ENCODE measurements around the gene IRF4.

IRF4 gene

DNA sequence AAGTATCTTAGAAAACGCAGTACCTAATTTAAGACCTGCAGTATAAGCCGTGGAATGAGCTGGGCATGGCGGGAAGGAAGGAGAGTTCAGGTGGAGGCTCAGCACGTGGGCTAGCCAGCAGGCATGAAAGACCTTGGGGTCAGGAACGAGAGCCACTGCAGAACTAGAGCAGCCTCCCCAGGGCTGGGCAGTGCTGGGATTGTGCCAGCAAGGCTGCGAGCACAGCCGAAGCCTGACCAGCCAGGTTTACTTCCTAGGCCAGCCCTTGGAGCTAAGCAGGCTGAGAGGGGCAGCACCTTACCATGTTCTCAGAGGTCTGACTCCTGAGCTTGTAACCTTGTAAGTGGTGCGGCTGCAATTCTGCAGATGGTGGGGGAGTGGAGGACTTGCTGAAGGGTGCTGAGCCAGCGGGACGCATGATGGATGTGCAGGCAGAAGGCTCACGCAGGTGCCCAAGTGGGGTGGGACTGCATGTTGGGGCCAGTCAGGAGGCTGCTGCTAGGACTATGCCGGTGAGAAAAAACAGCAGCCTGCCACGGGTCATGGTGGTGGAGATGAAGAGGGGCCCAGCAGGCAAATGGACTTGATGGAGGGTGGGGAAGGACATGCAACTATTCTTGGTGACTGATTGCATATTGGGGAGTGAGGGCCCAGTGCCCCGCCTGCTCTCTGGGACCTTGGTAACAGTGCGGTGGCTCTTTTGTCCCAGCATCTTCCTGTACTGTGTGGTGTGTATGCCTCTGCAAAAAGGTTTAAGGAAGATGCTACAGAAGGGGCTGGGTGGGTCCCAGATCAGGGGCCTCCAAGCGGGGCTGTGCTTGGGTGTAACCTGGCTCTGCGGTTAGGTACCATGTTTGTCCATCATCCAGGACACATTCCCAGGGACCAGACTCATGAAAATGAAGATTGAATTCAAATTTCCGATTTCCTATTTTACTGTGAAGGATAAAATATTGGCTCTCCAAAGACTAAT lies 37.6 kb upstream of the IRF4 start:
- DNase-seq, result no peak

DNA sequence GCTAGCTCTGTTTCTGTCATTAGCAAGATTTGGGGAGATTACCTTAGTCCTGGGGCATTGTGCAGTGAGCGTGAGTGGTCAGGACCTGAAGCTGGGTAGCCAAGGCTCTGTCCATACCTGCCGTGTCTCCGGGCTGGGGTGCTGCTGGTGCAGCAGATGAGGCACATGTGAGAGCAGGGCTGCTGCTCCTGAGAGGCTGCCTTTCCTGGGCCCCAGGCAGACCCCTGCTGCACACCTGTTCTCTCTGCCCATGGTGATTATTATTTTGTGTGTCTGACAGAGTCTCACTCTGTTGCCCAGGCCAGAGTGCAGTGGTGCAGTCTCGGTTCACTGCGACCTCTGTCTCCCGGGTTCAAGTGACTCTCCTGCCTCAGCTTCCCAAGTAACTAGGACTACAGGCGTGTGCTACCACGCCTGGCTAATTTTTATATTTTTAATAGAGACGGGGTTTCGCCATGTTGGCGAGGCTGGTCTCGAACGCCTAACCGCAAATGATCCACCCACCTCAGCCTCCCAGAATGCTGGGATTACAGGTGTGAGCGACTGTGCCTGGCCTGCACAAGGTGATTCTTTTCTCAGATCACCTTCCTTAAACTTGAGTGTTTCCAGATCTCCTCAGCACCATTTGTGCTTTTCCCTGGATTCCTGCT lies 36.8 kb upstream of the IRF4 start:
- DNase-seq, result no peak

DNA sequence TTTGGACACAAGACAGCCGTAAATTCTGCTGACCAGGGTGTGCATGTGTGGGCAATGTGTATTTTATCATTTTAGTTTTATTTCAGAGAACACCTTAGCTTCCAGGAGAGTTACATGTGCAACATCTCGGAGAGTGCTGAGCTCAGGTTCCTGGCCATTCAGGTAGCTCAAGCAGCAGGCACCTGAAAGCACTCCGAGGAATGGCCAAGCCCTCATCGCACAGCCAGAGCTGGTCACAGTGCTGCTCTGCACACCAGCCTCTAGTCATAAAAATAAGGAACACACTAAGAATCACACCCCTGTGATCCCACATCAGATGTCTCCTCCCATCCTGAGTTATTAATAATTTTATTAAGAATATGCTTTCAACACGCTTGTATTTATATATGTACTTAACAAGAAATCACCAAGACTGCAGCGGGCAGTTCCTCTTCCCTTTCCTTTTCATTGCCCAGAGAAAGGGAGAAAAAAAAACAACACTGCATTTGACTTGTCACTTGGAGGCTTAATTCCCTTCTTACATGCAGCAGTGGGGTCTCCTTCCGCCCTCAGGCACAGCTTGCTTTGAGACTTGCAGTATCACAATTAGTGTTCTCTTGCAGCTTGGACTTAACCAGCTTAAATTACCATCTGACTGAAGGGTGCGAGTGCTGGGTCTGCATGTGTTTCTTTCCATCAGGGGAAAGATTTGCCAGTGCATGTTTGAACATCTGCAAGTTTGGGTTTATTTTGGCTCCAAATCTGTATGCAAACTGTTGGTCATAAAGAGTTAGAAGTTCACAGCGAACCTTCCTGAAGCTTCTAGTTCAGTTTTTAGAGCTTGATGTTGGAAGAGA lies 36.0 kb upstream of the IRF4 start:
- DNase-seq, result no peak

DNA sequence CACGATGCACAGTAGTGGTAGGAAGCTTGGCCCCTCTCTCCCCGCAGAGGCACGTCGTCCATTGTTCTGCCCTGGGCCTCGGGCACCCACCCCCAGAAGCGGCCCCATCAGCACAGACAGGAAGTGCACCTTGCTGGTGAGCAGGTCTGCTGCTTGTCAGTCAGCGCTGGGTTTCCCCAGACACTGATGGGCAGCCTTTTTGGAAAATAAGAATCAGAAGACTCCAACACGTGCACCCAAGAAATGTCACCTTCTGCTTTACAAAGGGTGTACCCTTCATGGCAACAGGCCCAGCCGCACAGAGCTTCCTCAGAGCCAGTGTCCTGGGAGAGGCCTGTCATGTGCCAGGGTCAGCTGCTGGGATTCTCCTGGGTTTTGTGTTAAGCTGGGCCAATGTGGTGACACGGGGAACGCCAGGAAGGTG lies 34.7 kb upstream of the IRF4 start:
- no peak for DNase-seq

DNA sequence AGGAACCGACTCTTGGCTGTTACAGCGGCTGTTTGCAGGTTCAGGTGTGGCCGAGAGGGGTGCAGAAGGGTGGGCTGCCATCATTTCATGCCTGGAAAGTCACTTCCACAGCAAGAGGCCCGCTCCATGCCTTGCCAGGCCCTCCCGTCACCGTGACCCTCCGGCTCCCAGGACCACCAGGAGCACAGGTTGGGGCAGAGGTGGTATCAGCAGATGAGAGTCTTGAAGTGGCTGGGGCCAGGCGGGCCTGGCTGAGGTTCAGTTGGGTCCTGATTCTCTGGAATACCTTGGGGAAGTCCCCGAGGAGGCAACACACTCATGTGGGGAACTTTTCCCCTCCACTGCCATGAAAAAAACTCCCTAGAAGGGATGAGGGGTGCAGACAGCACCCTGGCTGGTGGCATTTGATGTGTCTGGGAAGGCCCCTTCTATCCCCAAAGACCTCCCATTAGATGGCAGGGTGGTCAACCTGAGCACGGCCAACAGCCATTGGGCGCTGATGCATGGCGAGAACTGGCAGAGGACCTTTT lies 34.2 kb upstream of the IRF4 start:
- DNase-seq, result no peak

DNA sequence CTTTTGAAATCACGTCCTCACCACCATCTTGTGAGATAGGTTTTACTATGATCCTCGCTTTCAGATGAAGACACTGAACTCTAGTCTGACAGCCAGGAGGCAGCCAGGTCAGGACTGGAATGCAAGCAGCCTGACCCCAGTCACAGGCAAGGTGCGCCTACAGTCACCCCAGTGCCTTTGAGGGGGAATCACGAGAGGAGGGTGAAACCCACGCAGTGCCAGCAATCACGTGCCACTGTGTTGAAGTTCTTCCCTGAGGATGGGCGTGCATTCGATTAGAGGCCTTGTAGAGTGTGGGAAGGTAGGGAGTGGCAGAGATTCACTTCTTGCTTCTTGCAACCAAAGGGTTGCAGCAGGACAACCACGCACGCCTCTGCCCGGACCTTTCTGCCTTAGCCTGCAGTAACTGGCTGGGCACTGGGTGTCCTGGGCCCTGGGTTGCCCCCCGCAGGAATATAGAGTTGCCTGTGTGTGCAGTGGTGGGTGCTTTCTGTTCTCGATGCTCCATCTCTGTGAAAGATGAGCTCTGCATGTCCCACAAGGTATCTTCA lies 33.7 kb upstream of the IRF4 start:
- DNase-seq, result no peak

DNA sequence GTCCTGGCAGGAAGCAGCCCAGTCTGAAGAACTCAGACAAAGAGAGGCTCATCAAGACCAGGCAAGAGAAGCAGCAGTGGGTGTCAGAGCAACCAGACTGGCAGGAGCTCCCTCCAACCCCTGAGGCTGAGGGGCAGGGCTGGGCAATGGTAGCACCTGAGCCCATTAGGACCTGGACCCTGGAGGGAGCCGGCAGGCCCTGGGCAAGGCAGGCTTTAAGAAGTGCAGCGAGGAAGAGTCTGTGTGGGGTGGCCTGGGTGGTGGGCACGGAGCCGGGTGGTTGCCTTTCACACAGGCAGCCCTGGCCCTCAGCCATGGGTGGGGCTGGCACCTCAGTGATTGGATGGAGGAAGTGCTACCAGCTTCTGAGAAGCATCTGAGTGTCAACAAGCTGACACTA lies 33.1 kb upstream of the IRF4 start:
- no peak for DNase-seq

DNA sequence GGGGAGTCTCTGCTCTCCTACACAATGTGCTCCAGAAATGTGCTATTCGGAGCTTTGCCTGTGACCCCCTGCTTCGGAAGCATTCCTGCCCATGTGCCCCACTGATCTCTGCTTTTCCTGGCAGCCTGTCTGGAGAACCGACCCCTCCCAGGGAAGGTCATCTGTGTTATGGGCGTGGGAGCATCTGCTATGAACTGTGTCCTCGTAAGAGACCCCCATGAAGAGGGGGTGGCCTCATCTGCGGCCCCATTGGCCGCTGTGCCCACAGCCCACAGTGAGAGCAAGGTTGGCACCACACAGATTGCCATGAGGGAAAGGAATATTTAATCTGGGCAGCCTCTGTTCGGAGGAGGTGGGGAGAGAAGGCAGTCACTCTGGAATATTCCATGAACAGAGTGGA lies 32.7 kb upstream of the IRF4 start:
- DNase-seq, result no peak

DNA sequence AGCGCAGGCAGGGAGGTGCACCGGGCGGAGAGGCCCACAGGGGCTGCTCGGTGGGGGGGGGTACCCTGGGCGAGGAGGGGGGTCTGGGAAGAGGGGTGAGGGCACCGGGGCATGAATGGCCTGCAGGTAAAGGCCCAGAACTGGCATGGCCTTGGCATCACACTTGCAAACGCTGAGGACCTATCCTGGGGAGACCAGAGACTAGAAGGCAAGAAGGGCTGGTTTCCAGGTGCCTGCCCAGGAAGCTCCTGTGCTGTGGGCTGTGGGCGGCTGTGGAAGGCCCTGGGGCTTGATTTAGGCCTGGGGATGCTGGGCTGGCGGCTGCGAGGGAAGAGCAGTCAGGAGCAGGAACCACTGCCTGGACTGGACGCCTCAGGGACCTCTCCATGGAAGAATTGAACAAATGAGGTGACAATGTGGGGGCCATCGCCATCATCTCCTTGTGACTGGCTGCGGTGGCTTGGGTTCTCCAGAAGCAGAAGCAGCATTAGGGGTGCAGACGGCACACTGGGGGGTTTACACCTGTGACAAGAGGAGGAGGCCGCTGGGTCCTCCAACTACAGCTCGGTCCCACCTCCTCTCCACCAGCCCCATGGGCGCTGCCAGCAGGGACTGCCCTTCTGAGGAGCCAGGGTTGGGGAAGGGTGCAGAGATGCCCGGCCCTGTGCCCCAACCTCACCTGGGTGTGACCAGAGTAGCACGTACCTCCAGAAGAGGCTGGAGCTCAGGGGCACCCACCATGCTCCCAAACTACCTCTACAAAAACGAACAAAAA lies 32.1 kb upstream of the IRF4 start:
- DNase-seq, result no peak

DNA sequence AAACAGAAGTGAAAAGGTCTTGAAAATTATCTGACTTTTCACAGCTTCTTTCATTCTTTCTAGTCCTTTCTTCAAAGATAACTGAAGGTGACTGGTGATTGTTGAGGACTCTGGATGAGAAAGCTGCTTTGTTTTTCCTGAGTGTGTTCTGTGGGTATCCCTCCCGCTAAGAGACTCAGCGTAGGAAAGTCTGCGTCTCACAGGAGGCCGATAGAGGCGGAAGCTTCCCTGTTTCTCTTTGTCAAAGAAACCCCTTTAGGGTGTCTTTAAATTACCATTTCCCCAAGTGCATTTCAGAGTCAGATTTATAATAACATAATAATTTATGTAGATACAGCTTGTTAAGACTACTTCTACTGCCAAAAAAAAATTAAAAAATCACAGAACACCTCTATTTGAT lies 31.2 kb upstream of the IRF4 start:
- no peak for DNase-seq

DNA sequence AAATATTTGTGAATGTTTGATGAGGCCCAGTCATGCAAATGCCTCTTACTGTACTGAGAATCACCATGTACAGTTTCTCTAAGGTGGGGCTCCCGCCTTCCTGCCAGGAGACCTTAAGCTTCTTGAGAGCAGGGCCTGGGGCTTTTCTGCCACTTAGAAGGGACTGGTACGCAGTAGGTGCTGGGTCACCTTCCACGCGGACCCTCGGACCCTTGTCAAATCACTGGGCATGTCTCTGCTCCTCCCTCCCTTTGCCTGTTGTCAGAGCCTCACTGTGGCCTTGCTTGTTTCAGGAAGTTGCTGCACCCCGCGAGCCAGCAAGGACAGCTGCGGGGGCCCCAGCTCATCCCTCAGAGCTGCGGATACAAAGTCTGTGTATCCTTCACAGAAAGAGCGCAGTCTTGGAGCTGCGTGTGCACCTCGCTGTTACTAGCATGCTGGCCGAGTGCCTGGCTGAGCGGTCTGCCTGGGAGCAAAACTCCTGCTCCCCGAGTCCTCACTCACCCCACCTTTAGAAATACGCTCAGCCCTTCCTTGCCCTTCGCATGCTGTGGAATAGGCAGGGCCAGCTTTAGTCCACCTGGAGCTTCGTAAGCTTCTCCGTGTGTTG lies 30.7 kb upstream of the IRF4 start:
- no peak for DNase-seq

DNA sequence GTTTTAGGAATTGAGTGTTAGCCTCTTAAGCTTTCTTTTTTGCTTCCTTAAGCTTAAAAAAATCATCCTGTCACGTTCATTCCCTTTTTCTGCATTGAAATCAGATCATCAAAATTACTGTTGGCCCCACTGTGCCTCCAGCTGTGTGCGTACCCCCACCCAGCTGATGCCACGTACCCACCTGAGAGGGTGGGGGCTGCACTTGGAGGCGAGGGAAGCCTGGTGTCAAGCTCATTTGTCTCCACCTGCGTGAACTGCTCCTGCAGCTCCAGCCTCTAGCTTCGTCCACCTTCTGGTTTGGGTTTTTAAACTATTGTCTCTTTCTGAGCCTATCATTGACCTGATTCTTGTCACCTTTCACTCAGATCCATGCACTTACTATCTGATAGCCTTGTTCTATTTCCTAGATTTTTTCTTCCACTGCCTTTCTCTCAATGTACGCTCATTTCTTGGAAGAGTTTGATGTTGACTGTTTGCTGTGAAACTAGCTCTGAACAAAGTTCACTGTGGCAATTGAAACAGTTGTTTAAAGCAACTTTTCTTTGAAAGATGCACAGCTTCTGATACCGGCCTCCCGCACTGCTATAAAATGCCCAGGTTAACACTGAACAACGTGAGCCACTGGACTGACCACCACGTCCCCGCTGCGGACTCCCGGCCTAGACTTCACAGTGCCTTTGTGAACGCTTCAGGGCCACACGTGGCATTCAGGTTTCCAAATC lies 30.0 kb upstream of the IRF4 start:
- no peak for DNase-seq

DNA sequence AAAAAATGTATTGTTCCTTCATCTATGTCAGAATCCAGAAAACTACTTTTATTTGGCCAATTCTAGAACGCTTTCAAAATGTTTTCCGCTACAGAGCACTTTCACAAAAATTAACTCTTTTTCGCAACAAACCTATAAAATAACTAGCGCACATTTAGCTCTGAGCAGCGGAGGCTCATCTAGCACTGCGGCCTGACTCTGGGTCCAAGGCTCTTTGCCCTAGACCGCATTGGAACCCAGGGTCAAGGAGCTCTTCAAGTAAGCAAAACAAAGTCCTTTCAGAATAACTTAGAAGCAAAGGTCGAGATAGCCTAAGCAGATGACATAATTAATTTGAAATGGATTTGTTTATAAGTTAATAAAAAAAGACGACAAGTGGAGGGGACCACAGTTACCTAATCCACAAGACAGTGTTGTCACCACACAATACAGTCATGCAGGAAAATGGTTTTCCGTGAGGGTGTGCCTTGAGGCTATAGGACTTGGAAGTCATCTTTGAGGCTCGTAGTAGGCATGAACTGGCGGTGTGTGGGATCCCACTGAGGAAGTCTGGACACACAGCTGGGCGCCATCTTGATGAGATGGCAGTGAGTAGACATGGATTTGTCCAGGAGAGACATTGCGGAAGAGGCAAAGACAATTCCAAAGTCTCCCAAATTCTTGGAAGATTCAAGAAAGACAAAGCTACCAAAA lies 29.2 kb upstream of the IRF4 start:
- no peak for DNase-seq

DNA sequence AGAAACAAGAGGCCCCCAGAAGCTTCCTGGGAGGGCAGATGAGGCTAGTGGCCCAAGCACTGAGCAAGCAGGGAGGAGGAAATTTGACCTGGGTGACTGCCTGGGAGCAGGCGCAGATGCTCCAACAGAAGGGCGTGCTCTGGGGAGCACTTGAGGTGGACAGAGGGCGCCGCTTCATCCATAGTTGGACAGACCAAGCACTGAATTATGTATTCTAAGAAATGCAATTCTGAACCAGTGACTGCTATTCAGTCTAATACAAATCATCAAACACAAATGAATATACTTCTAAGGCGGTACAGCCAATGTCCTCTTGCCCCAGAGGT lies 28.7 kb upstream of the IRF4 start:
- DNase-seq, result no peak

DNA sequence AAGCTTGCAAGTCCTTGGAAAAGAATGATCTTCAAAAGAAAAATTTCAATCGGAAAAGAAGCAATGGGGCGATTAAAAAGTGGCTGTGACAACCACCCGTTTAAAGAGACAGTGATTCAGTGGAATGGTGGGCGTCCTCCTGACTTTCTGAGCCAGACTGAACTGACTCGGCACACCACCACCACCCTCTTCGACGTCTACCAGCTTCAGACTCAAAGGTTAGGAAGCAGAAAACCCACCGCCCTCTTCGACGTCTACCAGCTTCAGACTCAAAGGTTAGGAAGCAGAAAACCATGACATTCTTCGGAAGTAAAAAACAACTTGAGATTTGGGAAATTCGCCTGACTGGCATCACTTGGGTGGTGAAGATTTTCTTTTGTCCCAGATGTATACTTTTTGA lies 28.3 kb upstream of the IRF4 start:
- DNase-seq, result no peak

DNA sequence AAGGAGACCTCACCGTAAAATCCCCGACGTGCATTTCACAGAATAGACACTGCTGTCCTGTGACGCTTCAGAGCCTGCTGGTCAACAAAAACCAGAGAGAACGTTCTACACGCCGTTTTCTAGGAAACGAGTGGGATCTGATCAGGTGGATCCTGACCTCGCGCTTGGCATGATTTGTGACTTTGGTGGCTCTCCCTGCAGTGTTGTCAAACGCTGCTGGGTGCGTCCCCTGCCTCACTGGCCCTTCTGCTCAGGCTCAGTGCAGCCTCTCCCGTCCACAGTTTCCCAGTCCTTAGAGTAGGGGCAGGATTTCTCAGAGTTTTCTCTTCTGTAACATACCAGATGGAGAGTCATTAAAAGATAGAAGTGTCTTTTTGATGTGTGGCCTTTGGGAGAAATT lies 27.6 kb upstream of the IRF4 start:
- no peak for DNase-seq

DNA sequence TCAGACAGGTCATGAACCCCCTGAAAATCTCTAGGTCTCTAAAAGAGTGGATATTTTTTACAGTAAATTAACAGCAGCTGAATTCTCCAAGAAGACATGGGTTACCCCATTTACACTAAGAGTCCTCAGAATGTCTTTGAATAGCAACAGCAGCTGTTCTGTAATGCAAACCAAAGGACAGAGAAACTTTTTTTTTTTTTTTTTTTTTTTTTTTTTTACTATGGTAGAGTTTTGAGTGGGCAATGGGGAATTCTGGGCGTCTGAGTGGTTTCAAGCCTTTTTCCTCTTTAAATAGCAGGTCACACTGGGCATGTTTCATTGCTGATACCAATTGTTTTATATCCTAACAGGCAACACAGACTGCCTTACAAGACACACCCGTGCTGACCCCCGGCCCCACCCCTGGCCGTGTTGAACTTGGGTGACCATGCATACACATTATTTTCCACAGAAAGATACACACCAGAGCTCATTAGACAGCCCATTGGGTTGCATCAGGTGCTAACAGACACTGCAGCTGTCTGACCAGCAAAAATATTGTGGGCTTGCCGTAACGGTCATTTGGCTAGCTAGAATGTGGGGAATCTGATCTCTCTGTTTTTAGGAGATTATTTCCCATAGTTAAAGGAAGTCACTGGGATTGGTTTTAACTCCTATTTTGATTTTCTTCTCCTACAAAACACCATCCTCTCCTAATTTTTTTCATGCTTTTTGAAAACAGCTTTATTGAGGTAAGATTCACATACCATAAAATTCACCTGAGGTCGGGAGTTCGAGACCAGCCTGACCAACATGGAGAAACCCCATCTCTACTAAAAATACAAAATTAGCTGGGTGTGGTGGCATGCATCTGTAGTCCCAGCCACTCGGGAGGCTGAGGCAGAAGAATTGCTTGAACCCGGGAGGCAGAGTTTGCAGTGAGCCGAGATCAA lies 26.7 kb upstream of the IRF4 start:
- DNase-seq, result no peak

DNA sequence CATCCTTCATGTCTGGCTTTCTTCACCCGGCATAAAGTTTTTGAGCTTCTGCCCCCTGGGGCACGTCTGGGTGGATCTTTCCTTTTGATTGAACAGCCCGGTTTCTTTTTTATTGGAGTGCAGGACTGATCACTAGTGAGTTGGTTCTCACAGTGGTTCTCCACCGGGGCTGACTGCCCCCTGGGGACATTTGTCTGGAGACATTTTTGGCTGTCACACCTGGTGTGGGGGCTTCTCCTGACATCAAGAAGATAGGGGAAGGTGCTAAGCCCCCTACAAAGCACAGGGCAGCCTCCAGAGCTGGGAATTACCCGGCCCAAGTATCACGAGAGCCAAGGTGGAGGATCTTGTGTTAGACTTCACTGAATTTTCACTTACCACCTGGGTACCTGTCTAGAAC lies 25.7 kb upstream of the IRF4 start:
- no peak for DNase-seq
